ENCODE data around the gene TSPAN2. TPM values are rescaled to one million over a fixed set of nuclear protein-coding genes. Genes with fewer than 3 reads are reported as not detected.

Gene TSPAN2
- polyA plus RNA-seq, 3 donors: 3.5 to 20.6 (median 16.7) TPM

GRCh38 chr1:115116512-115116911, 27.2 kb upstream of the TSPAN2 start:
- Histone ChIP-seq H3K27me3 (ENCODE audit: control insufficient read depth in 2 of 2, insufficient read depth in 2 of 2, low read length in 2 of 2) (no peaks in the 10 kb centered on the region), H3K27ac (ENCODE audit: low read depth in 1 of 2, low read length in 2 of 2) (no peak overlapping the region), H4K20me1 (ENCODE audit: insufficient read depth, low read length) (no peaks in the 10 kb centered on the region), H3K4me1 (ENCODE audit: control insufficient read depth in 1 of 2, insufficient read depth in 2 of 2, low read length in 2 of 2) (no peaks in the 10 kb centered on the region), H2AFZ (ENCODE audit: insufficient read depth, low read depth, low read length, poor library complexity, severe bottlenecking) (no peak overlapping the region), H3K79me2 (ENCODE audit: insufficient read depth, low read length) (no peaks in the 10 kb centered on the region), H3K4me3 (replicated peaks in 1 of 3; ENCODE audit: low read depth in 2 of 3, low read length in 3 of 3) (no peak overlapping the region), H3K9ac (ENCODE audit: insufficient read depth, low read length, poor library complexity, severe bottlenecking) (no peak overlapping the region), H3K9me3 (replicated peaks in 1 of 2; ENCODE audit: control insufficient read depth in 1 of 2, insufficient read depth in 1 of 2, low read length in 2 of 2) (peaks cover 6 to 11% of the 10 kb centered on the region in 2 donors), H3K36me3 (replicated peaks in 1 of 2; ENCODE audit: control insufficient read depth in 1 of 2, insufficient read depth in 2 of 2, low read length in 2 of 2) (no peaks in the 10 kb centered on the region), H3K4me2 (replicated peaks; ENCODE audit: extremely low read depth, low read length, poor library complexity, severe bottlenecking) (no peak overlapping the region)
- no peak for DNase-seq
- Mint-ChIP-seq H3K27ac (no peak overlapping the region), H3K9me3 (peaks cover 5 to 23% (median 11%) of the 10 kb centered on the region in 7 donors), H3K36me3 (no peaks in the 10 kb centered on the region), H3K27me3 (ENCODE audit: low read depth in 3 of 3) (peaks cover 0 to 6% (median 0%) of the 10 kb centered on the region in 3 donors), H3K4me3 (no peak overlapping the region), H3K4me1 (peaks cover 2% of the 10 kb centered on the region)
- intact Hi-C loops (cut with micrococcal nuclease): no loop called here
- no CpG with 5 or more reads among the region's 5 CpGs for WGBS (ENCODE audit: insufficient coverage)
- no peak for TF ChIP-seq CTCF (IDR thresholded peaks at IDR 0.05)

- no peak overlapping the region for H3K4me2 ChIP-seq (replicated peaks; ENCODE audit: extremely low read depth, low read length, poor library complexity, severe bottlenecking)
- Mint-ChIP-seq H3K27ac (no peak overlapping the region), H3K9me3 (peaks cover 0 to 14% (median 9%) of the 10 kb centered on the region in 7 donors), H3K36me3 (no peaks in the 10 kb centered on the region), H3K27me3 (ENCODE audit: low read depth in 3 of 3) (peaks cover 0 to 6% (median 0%) of the 10 kb centered on the region in 3 donors), H3K4me1 (peaks cover 2% of the 10 kb centered on the region), H3K4me3 (no peak overlapping the region)
- no peak overlapping the region for H2AFZ ChIP-seq (ENCODE audit: insufficient read depth, low read depth, low read length, poor library complexity, severe bottlenecking)
- H3K27ac ChIP-seq (ENCODE audit: low read depth in 1 of 2, low read length in 2 of 2): no peak overlapping the region
- H3K9me3 ChIP-seq (replicated peaks in 1 of 2; ENCODE audit: control insufficient read depth in 1 of 2, insufficient read depth in 1 of 2, low read length in 2 of 2): peaks cover 4 to 7% of the 10 kb centered on the region in 2 donors
- H3K36me3 ChIP-seq (replicated peaks in 1 of 2; ENCODE audit: control insufficient read depth in 1 of 2, insufficient read depth in 2 of 2, low read length in 2 of 2): no peaks in the 10 kb centered on the region
- TF ChIP-seq CTCF (IDR thresholded peaks at IDR 0.05): no peak
- intact Hi-C loops (cut with micrococcal nuclease): no loop called here
- no peak overlapping the region for H3K4me3 ChIP-seq (replicated peaks in 1 of 3; ENCODE audit: low read depth in 2 of 3, low read length in 3 of 3)
- no peaks in the 10 kb centered on the region for H3K79me2 ChIP-seq (ENCODE audit: insufficient read depth, low read length)
- 90% methylated on average over 1 of the region's 6 CpGs for WGBS (ENCODE audit: insufficient coverage)
- no peak for DNase-seq
- H3K27me3 ChIP-seq (ENCODE audit: control insufficient read depth in 2 of 2, insufficient read depth in 2 of 2, low read length in 2 of 2): no peaks in the 10 kb centered on the region
- H4K20me1 ChIP-seq (ENCODE audit: insufficient read depth, low read length): no peaks in the 10 kb centered on the region
- H3K4me1 ChIP-seq (ENCODE audit: control insufficient read depth in 1 of 2, insufficient read depth in 2 of 2, low read length in 2 of 2): no peaks in the 10 kb centered on the region
- no peak overlapping the region for H3K9ac ChIP-seq (ENCODE audit: insufficient read depth, low read length, poor library complexity, severe bottlenecking)
Observed at GRCh38 chr1:115115521-115116161, 26.3 kb upstream of the TSPAN2 start.

Data from CD14-positive monocyte (primary cell).